ENCODE measurements around the gene LGMN. TPM values are rescaled to one million over a fixed set of nuclear protein-coding genes. Genes with fewer than 3 reads are reported as not detected.
A peak's percentile ranks its signal among the peaks of the same experiment; 100 is the strongest.

LGMN gene
- total RNA-seq (2014; rRNA removed; shearing (Covaris generic)) (83.5 and 120 TPM in 2 replicates), polyA plus RNA-seq (2016; fragmentation: Nextera tagmentation; extraction: Ambion mirVana) (60.0 and 62.9 TPM in 2 replicates)
- long read RNA-seq, transcript LGMN-201 (14 exons, 2,055 nt), result major isoform, 47 of 54 reads
- long read RNA-seq, partial matches to known transcripts, result 2 of 54 reads
- long read RNA-seq, other reads (novel, unspliced or antisense), result 1 of 54 reads

- Histone ChIP-seq H3K4me2 (peak within 1 kb of the TSS; percentile 99), H3K27ac (ENCODE audit: low read depth) (no peak within 1 kb of the TSS)
- ATAC-seq, result peak; percentile 100
These were observed at the start of gene LGMN for GRCh38 chr14:92748259-92749016. Gene LGMN (minus strand): TSS chr14:92748627. CDS start chr14:92732786, 15,841 bp downstream.

More at GRCh38 chr14:92748259-92749016, at the start of gene LGMN:
- peaks cover 3% of the 10 kb centered on the region; the same call in 1 of the 2 replicates for H3K27me3 ChIP-seq (ENCODE audit: insufficient read depth)
- peaks cover 47% of the 10 kb centered on the region for H3K79me2 ChIP-seq (replicated peaks; ENCODE audit: insufficient read depth)
- H3K27ac Mint-ChIP-seq, result peak within 1 kb of the TSS; percentile 84
- peak within 1 kb of the TSS; percentile 91 for H3K4me3 ChIP-seq
- peak within 1 kb of the TSS; percentile 98 for H2AFZ ChIP-seq
- TF ChIP-seq CREB1 (CRISPR knock-in tag; IDR thresholded peaks at IDR 0.05; ENCODE audit: low read depth) (peak; percentile 67), EZH2phosphoT487 (IDR thresholded peaks at IDR 0.05; ENCODE audit: unreplicated experiment) (no peak), JUNB (IDR thresholded peaks at IDR 0.05; ENCODE audit: unreplicated experiment) (no peak), POLR2AphosphoS5 (IDR thresholded peaks at IDR 0.05; ENCODE audit: low read depth) (peak; percentile 99), NANOG (IDR thresholded peaks at IDR 0.05; ENCODE audit: borderline replicate concordance) (no peak), ETS1 (IDR thresholded peaks at IDR 0.05) (peak; percentile 76), REST (IDR thresholded peaks at IDR 0.05; ENCODE audit: unreplicated experiment) (no peak)
- peak; percentile 98 for DNase-seq (ENCODE audit: low spot score)
- H3K36me3 ChIP-seq (ENCODE audit: insufficient read depth), result no peaks in the 10 kb centered on the region
- peak within 1 kb of the TSS; percentile 91 for H3K4me3 Mint-ChIP-seq
- peaks cover 6% of the 10 kb centered on the region; the same call in 1 of the 2 replicates for H3K4me1 ChIP-seq (ENCODE audit: insufficient read depth)
- peaks cover 7% of the 10 kb centered on the region; the same call in 2 of the 3 replicates for H3K4me1 Mint-ChIP-seq
- no peaks in the 10 kb centered on the region for H3K9me2 ChIP-seq (ENCODE audit: insufficient read depth)
- peaks cover 3% of the 10 kb centered on the region; the same call in 2 of the 3 replicates for H3K36me3 Mint-ChIP-seq (ENCODE audit: low read depth)
- peaks cover 7% of the 10 kb centered on the region for H4K20me1 ChIP-seq (replicated peaks; ENCODE audit: insufficient read depth)
- H3K27me3 Mint-ChIP-seq (ENCODE audit: insufficient read depth, low read depth, poor library complexity), result peaks cover 18% of the 10 kb centered on the region
- H3K9me3 Mint-ChIP-seq, result peaks cover 5% of the 10 kb centered on the region; the same call in 2 of the 3 replicates
- H3F3A ChIP-seq (replicated peaks; ENCODE audit: low read depth), result no peaks in the 10 kb centered on the region

All from GM23338 (cell line).